Activated CD8-positive, alpha-beta memory T cell treated with anti-CD3 and anti-CD28 coated beads, Interleukin-2, amount 50 U/mL, for 24 hours (primary cell): Measurements from ENCODE around the gene ALDH3A1.

Experiments used
- DNase-seq: peaks from one replicate; pipeline ENCODE4 v3.0.0-alpha.2; 2020; ENCODE audit errors: extremely low read depth

The ALDH3A1 gene

DNA sequence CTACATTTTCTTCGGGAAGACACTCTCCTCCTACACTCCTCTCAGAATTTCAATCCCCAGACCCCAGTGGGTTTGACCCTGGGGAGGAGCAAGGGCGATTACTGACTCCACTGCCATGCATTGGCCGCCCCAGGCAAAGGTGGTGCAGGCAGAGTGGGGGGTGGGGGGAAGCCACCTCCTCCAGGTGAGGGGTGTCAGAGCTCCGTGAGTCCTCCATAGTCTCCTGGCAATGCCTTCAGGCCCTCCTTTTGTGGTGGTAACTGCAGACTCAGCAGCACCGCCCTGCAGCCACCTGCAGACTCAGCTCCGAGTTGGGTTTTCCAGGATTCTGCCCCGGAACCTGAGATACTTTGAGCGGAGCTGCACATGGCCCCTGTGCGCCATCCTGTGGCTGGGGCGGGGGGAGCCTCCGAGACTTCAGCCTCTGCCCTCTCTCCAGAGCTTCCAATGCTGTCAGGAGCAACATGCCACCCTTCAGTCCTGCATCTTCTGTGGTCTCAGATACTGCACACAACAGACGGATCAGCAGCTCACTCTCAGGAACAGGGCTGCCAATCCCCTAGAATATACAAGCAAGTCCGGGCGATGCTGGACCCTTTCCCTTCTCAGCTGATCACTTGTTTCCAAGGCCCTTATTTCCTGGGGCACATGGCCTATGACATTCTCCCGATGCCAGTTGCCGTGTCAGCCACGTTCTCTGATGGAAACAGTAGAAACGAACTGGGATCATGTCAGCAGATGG, 29.3 kb downstream of the ALDH3A1 start:
- DNase-seq = no peak

DNA sequence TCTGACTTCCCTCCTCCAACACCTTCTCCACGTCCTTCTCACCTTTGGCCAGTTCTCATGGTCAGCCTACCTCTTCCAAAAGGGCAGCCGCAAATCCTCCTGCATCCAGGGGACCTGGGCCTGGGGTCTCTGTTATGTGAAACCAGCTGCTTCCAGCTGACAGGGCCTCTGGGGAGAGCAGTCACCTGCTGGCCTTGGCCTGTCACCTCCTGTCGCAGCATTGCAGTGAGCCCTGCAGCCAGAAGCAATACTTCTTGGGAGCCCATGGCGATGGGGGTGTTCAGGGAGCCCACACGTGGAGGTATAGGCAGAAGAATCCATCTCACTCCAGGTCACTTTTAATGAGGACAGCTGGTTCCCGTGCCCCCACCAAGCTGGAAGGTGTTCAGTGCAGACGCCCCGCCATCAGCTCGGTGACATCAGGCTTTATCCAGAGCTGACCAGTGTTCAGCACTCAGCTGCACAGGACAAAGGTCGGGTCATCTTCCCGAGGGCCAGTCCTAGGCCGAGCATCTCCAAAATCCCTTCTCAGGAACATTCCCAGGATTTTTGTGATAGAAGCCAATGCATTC, 30.0 kb downstream of the ALDH3A1 start:
- DNase-seq = no peak

DNA sequence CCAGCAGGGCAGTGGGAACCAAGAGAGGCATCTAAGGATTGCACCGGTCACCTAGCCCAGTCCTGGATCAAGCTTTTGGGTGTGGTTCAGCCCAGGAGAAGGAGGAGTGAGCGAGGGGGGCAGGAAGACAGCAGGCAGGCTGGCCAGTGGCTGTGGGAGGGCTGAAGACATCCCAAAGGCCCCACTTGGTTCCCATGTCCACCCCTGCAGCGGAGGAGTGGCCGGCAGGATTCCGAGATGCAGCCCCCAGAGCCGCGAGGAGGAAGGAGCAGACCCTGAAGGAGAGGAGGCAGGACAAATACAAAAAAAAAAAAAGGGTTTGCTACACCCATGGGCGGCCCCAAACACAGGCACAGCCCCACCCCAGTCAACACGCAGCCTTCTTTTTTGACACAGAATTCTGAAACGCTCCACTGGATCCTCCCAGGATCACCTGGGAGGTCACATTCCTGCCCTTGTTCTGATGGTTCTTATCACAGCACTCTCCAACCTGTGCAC, 30.6 kb downstream of the ALDH3A1 start:
- no peak for DNase-seq

DNA sequence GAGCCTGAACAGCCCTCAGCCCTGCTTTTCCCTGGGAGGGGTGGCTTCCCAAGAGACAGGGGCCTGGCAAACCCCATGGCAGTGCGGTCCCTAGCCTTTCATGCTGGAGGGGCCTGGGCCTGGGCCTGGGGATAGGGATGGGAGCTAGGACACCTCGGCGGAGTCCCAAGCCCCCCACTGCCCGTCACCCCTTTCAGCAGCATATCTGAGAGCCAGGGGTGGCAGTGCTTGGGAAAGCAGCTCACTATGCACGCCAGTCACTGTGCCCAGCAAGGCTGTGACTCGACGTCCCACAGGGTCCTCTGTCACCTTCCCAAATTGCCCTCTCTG, 31.1 kb downstream of the ALDH3A1 start:
- no peak for DNase-seq

DNA sequence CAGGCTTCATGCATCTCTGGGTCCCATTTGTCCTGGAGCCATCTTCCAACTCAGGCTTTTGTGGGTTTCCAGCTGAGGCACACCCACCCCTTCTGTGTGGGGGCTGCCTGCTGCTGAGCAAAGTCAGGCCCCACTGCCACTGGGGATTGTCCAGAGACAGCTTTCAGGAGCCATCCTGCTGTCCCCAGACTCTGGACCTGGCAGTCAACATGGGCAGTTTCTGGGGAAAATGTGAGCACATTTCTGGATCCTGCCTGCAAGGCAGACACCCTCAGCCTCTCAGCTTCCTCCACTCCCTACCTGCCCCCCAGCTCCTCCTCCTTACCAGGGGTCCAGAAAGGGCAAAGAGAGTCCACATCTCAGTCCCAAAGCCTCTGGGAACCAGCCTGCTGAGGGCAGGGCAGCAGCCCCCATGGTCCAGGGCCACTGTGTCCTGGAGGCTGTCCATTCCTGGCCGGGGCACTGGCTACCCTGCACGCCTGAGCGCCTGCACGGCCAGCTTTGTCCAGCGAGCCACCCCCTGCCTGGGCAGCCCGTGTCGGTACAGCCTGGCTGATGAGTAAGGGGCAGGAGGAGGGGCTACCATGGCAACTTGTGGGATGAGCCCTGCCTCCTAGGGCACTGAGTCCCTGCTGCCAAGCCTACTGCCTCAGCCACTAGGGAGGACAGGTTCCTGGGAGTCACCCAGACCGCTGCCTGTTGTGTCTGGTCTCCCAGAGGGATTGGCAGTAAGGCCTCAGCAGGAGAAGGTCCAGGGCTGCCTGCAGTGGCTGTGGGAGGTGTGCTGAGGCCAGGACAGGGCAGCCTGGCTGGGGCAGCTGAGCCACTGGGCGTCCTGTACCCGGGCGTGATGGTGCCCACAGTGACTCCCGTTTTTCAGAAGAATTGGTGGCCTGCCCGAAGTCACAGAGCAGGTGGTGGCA, 31.7 kb downstream of the ALDH3A1 start, which contains the start of gene SLC47A2:
SLC47A2 (minus strand) TSS at position 477 of the 923 bp plus-strand sequence; CDS start at position 448, 29 bp downstream.
- no peak for DNase-seq

DNA sequence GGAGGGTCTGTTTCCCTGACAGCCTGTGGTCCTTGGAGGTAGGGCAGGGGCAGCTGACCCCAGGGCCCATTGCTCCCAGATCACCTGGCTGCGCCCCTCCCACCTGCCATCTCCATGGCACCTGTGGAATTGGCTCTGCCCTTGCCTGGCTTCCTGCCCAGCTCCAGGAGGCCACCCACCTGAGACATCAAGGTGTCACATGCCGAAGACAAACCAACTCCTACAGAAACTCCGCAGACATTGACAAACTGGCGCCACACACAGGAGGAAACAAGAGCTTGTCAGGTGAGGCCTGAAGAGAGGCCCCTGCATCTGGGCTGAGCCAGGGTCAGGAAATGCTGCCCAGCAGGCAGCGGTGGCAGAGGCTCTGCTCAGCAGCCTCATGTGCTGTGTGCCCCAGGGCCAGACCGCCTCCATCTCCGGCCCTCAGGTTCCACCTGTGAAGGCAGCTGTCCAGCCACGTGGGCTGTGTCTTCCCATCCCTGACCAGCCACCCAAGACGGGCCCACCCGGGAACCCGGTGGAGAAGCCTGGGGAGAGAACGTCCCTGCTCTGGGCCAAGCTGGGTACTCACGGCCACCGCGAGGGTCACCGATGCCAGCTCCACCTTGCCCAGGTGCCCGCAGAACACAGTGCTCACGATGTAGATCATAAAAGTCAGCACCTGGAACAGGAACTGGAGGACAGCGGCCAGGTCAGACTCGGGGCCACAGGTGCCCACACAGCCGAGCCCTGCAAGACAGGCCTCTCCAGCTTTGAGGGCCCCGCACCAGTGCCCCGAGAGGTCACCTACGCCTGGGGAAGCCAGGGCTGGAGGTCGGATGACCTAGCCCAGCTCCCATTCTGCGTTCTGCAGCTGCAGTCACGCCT, 33.3 kb downstream of the ALDH3A1 start:
- no peak for DNase-seq

DNA sequence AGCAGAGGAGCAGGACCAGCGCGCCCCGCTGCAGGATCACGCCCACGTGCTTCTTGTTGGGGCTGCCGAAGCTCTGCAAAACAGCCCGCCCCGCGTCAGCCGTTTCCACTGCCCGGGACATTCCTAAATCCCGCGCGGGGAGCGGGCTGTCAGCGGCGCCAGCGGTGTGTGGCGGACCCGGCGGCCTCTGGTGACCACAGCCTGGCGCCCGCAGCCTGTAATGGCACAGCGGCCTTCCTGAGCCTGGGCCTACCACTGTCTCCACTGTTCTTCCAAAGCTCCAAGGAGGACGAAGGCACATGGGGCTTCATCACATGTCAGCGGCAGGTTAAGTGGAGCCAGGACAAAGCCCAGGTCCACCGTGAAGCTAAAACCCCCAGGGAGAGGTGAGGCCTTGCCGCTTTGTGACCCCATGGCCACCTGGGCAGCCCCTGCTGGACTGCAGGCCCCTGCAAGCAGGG, 34.2 kb downstream of the ALDH3A1 start:
- no peak for DNase-seq

DNA sequence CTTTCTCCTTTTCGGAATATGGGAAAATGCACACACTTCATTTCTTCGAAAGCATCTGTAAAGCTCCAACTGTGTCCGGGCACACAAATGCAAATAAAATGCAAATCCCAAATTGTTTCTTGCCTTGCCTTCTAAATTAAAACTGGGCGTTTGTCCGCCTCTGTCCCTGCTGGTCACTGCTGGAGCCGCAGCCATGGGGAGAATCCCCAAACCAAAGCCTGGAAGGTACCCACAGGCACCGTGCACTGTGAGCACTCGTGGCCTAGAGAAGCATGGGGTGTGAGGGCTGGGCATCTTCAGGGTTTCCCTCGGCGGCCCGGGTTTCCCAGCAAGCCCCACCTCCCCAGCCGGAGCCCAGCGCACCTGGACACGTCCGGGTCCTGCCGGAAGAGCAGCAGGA, 34.6 kb downstream of the ALDH3A1 start:
- no peak for DNase-seq

DNA sequence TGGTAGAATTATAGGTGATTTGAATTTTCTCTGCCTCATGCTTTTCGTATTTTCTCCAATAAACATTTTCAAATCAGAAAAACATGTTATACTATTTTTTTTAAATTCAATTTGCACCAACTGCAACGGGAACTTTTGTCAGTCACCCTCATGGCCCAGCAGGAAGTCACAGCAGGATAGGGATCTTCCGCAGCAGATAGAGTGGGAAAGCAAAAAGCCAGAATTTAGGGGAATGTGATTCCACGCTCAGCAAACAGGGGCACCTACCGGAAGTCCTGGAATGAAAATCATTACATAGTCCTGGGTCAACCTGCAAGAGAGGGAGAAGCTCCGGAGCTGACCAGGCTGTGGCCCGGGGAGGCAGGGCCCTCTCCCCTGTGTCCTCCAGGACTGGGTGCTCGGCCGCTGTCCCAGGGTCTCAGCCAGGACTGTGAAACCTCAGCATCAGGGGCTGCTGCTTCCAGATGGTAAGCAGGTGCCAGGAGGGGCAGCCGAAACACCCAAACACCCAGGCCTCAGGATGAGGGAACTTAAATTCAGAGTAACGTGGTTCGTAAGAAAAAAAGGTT, 35.6 kb downstream of the ALDH3A1 start:
- DNase-seq = no peak

DNA sequence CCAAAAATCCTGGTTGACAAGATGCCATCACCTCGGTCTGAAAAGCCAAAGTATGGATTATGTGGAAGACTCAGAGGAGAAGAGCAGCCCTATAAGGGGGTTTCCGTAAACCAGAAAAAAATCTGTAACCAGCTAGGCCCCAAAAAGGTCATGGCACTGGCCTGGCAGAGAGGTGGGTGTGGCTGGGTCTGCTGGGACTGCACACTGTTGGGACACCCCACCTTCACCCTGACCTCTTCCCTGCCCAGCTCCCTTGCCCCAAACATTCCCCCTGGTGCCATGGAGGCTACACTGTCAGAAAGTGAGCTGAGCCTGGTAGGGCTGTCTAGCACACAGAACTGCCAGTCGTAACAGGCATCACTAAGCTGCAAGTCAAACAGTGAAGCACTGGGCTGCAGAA, 38.3 kb downstream of the ALDH3A1 start:
- no peak for DNase-seq

DNA sequence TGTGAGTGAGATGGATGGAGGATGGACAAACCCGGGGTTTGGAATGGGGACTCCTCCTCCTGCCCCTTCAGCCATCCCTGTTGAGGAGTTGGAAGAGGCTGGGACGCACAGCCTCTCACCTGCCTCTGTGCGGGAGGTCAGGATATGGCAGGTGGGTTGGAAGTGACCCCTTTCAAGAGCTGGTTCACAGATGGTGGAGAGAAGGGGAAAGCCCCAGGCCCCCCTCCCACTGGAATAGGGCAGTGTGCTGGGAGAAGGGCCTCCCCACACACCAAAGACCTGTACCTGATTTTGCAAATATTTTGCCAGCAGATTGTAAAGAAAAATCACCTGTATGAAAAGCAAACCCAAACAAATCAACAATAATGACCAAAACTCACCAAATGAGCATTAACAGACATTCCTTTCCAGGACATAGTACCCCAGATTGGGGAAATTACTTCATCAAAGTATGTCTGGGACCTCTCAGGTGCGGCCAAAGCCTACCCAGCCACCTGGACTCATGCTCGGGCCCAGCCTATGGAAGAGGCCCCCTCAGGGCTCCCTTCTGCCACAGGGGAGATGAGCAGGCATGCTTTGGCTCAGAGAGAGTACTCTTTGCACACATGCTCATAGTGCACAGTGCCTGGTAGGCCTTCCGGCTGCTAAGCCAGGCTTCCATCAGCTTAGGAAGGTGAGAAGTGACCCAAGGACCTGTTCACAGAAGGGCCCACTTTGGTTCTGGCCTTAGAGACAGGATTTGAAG, 39.5 kb downstream of the ALDH3A1 start:
- DNase-seq = no peak

DNA sequence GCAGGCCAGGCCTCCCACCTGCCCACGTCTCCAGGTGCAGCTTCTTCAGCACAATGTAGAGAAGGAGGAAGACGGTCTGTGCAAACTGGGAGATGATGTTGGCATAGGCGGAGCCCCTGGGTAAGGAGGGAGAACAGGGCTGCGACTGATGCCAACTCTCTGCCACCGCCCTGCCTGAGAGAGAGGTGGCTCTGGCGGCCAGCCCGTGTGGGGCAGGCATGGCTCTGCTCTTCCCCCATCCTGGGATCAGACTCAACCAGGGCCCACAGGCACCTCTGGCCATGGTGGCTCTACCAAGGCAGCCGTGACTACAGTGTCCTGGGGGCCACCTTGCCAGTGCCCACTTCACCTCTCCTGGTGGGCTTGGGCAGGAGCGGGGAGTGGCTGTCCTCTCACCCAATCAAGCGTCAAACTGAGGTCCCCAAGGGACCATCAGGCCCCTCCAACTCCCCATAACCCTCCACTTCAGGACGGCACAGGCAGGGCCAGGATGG, 40.3 kb downstream of the ALDH3A1 start:
- no peak for DNase-seq

DNA sequence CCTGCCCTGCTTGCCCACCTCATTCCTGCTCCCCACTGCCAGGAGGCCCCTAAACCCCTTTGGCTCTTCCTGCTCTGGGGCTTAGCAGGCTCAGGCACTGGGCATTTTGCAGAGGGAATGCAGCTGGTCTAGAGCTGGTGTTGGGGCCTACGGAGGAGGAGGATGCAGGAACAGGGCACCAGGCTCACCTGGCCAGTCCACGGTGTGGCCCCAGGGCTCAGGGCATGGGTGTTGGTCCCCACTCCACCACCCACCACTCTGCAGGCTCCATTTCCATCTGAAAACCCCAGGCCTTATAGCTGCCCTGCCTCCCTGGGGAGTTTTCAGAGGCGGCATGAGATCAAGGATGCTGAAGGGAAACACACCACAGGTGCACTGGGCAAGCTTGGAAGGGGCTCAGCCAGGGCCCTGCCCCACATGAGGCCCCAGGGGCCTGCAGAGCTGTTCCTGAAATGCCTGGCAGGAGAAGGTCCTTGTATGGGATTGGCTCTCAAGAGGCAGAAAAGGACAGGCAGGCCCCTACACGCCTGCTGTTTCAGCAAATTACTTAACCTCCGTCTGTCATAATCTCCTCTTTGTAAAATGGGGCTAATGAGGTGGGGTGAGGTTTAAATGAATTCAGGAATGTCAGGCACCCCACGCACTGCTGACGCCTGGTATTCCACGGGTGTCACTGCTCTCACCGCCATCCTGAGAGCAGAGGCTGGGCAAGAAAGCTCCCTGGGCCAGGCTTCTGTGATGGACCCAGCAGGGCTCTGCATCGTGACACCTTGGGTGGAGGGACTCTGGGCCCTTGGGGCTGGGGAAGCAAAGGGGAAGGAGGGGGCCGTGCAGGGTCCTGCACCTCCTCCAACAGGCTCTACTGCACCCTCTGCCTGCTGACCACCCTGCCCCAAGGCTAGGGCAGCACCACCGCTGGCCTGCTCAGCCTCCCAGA, 41.0 kb downstream of the ALDH3A1 start:
- DNase-seq = no peak

DNA sequence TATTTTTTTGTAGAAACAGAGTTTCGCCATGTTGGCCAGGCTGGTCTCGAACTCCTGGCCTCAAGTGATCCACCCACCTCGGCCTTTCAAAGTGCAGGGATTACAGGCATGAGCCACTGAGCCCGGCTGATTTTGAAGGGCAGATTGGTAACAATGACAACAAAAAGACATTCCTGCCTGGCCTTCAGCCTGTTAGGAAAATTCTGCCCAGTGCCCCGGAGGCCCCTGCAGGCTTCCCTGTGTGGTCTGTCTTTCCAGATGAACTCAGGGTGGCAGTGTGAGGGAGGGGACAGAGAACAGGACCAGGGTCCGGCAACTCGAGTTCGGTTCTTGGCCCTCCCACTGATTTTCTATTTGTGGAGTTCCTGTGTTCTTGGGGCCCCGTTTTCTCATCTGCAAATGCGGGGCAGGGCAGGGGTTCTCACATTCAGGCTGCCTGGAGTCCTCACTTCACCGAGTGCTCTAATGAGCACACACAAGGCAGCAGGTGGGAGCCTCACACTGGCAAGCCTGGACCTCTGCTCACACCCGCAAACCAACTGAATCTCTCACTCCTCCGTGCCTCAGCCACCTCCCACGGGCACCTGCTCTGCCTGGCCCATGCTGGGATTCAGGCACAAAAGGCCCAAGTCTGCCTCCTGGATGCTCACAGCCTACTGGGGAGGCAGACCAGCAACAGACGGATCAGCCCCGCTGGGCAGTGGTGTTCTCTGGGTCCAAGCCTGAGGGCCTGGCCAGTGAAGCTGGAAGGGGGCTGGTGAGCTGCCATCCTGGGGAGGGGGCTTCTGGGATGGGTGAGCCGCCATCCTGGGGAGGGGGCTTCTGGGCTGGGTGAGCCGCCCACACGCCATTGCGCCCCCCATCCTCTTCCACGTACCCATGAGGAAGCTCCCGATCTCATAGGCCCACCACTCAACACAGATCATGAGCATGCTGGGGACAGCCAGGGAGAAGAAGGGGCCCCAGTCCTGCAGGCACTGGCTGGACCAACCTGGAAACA, 42.0 kb downstream of the ALDH3A1 start:
- DNase-seq = no peak

DNA sequence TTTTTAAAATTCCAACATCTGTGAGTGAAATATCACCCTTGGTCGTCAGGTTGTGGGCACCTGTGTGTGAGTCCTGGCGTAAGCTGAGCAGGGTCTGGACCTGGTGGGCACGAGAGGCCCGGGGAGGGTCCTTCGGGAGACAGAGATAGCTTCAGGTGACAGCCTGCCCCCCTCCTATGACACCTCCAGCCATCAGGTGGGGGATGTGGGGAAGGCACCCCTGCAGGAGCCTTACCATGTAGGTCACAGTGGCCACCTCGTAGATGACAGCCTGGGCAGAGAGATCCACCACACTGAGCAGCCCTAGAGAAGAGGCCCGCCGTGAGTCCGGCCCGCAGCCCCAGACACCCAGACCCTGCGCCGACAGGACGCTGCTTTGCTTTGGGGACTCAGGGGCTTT, 42.9 kb downstream of the ALDH3A1 start:
- no peak for DNase-seq

DNA sequence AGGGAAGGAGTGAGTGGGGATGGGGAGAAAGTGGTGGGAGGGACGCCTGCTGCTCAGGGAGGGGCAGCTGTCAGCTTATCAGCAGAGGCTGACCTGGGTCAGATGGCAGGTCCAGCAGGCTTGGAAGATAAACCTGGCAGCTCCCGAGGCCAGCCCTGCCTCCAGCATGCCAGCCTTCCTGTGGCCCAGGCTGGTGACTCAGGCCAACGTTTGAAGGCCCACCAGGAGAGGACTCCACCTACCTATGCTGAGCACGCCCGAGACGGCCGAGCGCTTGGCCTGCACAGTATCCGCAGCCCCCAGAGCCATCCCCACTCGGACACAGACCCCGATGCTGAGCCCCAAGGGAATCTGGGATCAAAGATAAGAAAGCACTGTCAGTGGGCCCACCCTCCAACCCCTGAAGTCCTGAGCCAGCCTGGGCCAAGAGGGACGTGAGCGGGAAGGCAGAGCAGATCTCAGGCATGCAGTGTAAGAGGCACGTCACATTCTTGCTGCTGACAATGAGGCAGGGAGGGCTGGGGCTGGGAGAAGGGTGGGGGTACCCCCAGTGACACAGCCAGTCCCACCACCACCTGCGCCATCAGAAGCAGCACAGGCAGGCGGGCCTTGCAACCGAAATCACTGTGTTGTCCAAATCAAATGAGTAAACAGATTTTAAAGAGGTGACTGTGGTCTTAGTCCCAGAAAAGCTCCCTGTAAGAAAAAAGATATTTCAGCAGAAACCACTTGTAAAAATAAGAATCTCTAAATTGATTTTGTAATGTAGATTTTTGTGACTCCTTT, 44.1 kb downstream of the ALDH3A1 start:
- no peak for DNase-seq
